SK-N-MC (cell line): ENCODE measurements around the gene OGFOD3.

Experiments used
- EZH2 ChIP-seq: fragments of 200-600 bp; sonication (generic); IDR thresholded peaks from one replicate; pipeline ENCODE4 v1.6.1; 2017; ENCODE audit warnings: antibody characterized with exemption
- FOXP2 ChIP-seq: optimal IDR thresholded peaks from 2 replicates; pipeline ENCODE3; 2011; ENCODE audit warnings: mild to moderate bottlenecking, moderate library complexity; ENCODE audit not compliant: insufficient read depth; ENCODE audit errors: extremely low read length, control extremely low read depth
- POLR2AphosphoS5 ChIP-seq: IDR thresholded peaks from 2 replicates; pipeline ENCODE4 v1.6.1; 2012; ENCODE audit warnings: mild to moderate bottlenecking, low read depth, low read length, borderline replicate concordance

- no peak for TF ChIP-seq EZH2
- no peak for TF ChIP-seq POLR2AphosphoS5
- TF ChIP-seq FOXP2, result no peak
Observed at GRCh38 chr17:82397449-82398335, 20.7 kb downstream of the OGFOD3 start.
